Fibroblast of mammary gland (primary cell): ENCODE results near the gene TPP2.
A peak's percentile ranks its signal among the peaks of the same experiment; 100 is the strongest.

Source experiments
- DNase-seq: peaks from one replicate; pipeline ENCODE4 v3.0.0-alpha.2; 2010; ENCODE audit warnings: low read depth
- H3K4me3 ChIP-seq: 2 replicates; pipeline ENCODE4 v1.5.1; 2011; ENCODE audit warnings: low read depth, mild to moderate bottlenecking, low read length, moderate library complexity; ENCODE audit not compliant: control insufficient read depth
- TF ChIP-seq, protein P1 (sequence below): conservative IDR thresholded peaks from 2 replicates; pipeline ENCODE4 v1.5.1; 2011; ENCODE audit warnings: low read depth, low read length, inconsistent platforms; ENCODE audit not compliant: control insufficient read depth, insufficient read depth

TPP2 gene

GRCh38 chr13:102678339-102679107, 81.7 kb downstream of the TPP2 start:
- TF ChIP-seq, protein P1, sequence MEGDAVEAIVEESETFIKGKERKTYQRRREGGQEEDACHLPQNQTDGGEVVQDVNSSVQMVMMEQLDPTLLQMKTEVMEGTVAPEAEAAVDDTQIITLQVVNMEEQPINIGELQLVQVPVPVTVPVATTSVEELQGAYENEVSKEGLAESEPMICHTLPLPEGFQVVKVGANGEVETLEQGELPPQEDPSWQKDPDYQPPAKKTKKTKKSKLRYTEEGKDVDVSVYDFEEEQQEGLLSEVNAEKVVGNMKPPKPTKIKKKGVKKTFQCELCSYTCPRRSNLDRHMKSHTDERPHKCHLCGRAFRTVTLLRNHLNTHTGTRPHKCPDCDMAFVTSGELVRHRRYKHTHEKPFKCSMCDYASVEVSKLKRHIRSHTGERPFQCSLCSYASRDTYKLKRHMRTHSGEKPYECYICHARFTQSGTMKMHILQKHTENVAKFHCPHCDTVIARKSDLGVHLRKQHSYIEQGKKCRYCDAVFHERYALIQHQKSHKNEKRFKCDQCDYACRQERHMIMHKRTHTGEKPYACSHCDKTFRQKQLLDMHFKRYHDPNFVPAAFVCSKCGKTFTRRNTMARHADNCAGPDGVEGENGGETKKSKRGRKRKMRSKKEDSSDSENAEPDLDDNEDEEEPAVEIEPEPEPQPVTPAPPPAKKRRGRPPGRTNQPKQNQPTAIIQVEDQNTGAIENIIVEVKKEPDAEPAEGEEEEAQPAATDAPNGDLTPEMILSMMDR: no peak
- no peak for DNase-seq
- H3K4me3 ChIP-seq: no peak overlapping the region

GRCh38 chr13:102679449-102680132, 82.8 kb downstream of the TPP2 start:
- no peak for DNase-seq
- no peak overlapping the region for H3K4me3 ChIP-seq
- TF ChIP-seq, protein P1: no peak

GRCh38 chr13:102680133-102680717, 83.4 kb downstream of the TPP2 start:
- no peak for DNase-seq
- TF ChIP-seq, protein P1: no peak
- no peak overlapping the region for H3K4me3 ChIP-seq

GRCh38 chr13:102680842-102681740, 84.3 kb downstream of the TPP2 start:
- TF ChIP-seq, protein P1: no peak
- no peak overlapping the region for H3K4me3 ChIP-seq
- peak; percentile 53 for DNase-seq

DNA sequence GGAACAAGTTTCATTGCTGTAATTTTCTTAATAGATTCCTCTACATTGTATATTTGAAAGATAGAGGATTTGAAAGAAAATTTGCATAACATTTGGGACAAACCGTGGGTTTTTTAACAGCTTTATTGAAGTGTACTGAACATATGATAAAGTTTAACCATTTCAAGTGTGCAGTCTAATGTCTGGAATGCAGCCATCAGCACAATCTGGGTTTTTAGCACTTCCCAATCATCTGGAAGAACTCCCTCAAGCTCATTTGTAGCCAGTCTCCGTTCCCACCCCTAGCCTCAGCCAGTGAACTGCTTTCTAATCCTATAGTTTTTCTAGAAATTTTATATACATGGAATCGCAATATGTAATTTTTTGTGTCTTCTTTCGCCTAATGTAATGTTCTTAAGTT, 85.4 kb downstream of the TPP2 start:
- TF ChIP-seq, protein P1: no peak
- DNase-seq: no peak
- no peak overlapping the region for H3K4me3 ChIP-seq

DNA sequence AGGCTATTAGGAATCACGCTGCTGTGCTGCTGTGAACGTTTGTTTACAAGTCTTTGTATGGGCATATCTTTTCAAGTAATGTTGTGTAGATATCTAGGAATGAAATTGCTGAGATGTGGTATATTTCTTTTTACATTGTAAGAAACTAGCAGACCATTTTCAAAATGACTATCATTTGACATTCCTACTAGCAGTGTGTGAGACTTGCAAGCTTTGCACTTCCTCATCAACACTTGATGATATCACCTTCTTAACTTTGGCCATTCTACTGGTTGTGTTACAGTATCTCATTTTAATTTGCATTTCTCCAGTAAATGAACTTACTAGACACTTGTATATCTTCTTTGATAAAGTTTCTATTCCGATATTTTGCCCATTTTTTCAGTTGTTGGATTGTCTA, 85.9 kb downstream of the TPP2 start:
- no peak for DNase-seq
- H3K4me3 ChIP-seq: no peak overlapping the region
- TF ChIP-seq, protein P1: no peak
